ENCODE measurements around the gene GALR2. TPM values are rescaled to one million over a fixed set of nuclear protein-coding genes. Genes with fewer than 3 reads are reported as not detected.

Gene GALR2
- total and polyA plus RNA-seq, 7 donors = 0.05 to 0.22 (median 0.14) TPM; not detected in 3

GRCh38 chr17:76079956-76080767 lies 5.6 kb downstream of the GALR2 start:
- DNase-seq (no peak), ATAC-seq (peak; percentile 9 to 32 (median 19))
- TF ChIP-seq CTCF (IDR thresholded peaks at IDR 0.05) = no peak
- peaks cover 19% of the 10 kb centered on the region for H3K4me1 ChIP-seq
- WGBS, 3 donors = 3 to 4% (median 4%) methylated on average over 23 of the region's 23 CpGs
- peaks cover 0 to 42% (median 26%) of the 10 kb centered on the region in 3 donors for H3K27me3 ChIP-seq (ENCODE audit: insufficient read depth in 3 of 3, low read length in 2 of 3)
- no peaks in the 10 kb centered on the region for H3K9me3 ChIP-seq
- H3K4me3 ChIP-seq = no peak overlapping the region
- intact Hi-C loops (cut with DNase I) = no loop called here
- H3K27ac ChIP-seq = no peak overlapping the region
- peaks cover 0 to 29% of the 10 kb centered on the region in 2 donors for H3K36me3 ChIP-seq (ENCODE audit: insufficient read depth in 1 of 2, low read depth in 1 of 2)

- DNase-seq (no peak), ATAC-seq (peak in 3 of 4 donors; percentile 20 to 36 (median 24))
- 16 to 27% (median 22%) methylated on average over 6 of the region's 6 CpGs for WGBS, 3 donors
- no peak for TF ChIP-seq CTCF (IDR thresholded peaks at IDR 0.05)
- no peaks in the 10 kb centered on the region for H3K9me3 ChIP-seq
- H3K36me3 ChIP-seq (ENCODE audit: insufficient read depth in 1 of 2, low read depth in 1 of 2) = peaks cover 0 to 36% of the 10 kb centered on the region in 2 donors
- H3K27ac ChIP-seq = no peak overlapping the region
- intact Hi-C loops (cut with DNase I) = no loop called here
- H3K27me3 ChIP-seq (ENCODE audit: insufficient read depth in 3 of 3, low read length in 2 of 3) = peaks cover 0 to 35% (median 20%) of the 10 kb centered on the region in 3 donors
- no peak overlapping the region for H3K4me3 ChIP-seq
- H3K4me1 ChIP-seq = peaks cover 12% of the 10 kb centered on the region
Observed at GRCh38 chr17:76080768-76081287, 6.2 kb downstream of the GALR2 start.

GRCh38 chr17:76081295-76082210 lies 7.0 kb downstream of the GALR2 start:
- no peak overlapping the region for H3K27ac ChIP-seq
- peaks cover 0 to 43% of the 10 kb centered on the region in 2 donors for H3K36me3 ChIP-seq (ENCODE audit: insufficient read depth in 1 of 2, low read depth in 1 of 2)
- peaks cover 0 to 28% (median 12%) of the 10 kb centered on the region in 3 donors for H3K27me3 ChIP-seq (ENCODE audit: insufficient read depth in 3 of 3, low read length in 2 of 3)
- WGBS, 3 donors = 59 to 65% (median 60%) methylated on average over 25 to 27 of the region's 27 CpGs
- peaks cover 8% of the 10 kb centered on the region for H3K4me1 ChIP-seq
- ATAC-seq (peak in 2 of 4 donors; percentile 5 to 11), DNase-seq (no peak)
- TF ChIP-seq CTCF (IDR thresholded peaks at IDR 0.05) = no peak
- H3K9me3 ChIP-seq = no peaks in the 10 kb centered on the region
- no peak overlapping the region for H3K4me3 ChIP-seq
- intact Hi-C loops (cut with DNase I) = no loop called here

DNA sequence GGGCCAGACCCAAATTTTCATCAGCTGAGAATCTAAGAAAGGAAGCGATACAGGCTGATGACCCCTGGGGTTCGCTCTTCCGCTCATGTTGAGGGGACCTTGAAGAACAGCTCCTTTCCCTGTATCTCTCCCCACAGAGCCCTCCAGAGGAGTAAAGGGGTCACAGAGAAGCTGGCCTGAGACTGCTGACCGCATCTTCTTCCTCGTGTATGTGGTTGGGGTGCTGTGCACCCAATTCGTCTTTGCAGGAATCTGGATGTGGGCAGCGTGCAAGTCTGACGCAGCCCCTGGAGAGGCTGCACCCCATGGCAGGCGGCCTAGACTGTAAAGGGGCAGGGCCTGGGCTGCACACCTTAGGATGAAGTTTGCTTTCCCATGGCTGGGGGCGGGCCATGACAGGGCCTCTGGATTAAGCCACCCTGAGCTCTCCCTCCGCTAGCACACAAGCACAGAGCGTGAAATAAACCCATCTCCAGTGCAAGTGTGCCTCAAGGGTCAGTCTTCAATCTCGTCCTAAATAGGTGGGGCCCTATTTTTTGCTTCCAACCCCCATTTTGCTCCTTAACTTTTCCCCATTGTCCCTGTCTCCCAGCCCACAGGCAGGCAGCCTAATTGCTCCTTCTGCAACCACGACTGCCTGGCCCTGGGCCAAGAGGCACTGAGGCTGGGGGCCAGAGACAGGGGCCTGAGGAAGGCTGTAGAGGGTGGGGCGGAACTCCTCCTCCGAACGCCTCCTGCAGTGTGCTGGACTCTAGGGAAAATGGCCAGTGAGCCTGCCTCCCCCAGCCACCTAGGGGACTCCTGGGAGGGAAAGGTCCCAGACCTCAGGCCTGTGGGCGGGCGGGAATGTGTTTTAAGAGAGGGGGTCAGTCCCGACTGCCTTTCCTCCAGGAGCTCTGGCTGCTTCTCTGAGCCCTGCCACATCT lies 8.0 kb downstream of the GALR2 start:
- H3K4me1 ChIP-seq = no peaks in the 10 kb centered on the region
- ATAC-seq (no peak), DNase-seq (no peak)
- no peak overlapping the region for H3K4me3 ChIP-seq
- peaks cover 0 to 17% (median 3%) of the 10 kb centered on the region in 3 donors for H3K27me3 ChIP-seq (ENCODE audit: insufficient read depth in 3 of 3, low read length in 2 of 3)
- no peaks in the 10 kb centered on the region for H3K9me3 ChIP-seq
- 82 to 84% (median 83%) methylated on average over 20 of the region's 20 CpGs for WGBS, 3 donors
- no peak for TF ChIP-seq CTCF (IDR thresholded peaks at IDR 0.05)
- H3K27ac ChIP-seq = no peak overlapping the region
- H3K36me3 ChIP-seq (ENCODE audit: insufficient read depth in 1 of 2, low read depth in 1 of 2) = peaks cover 3 to 54% of the 10 kb centered on the region in 2 donors
- intact Hi-C loops (cut with DNase I) = no loop called here
